ENCODE data around the gene IQCH. TPM values are rescaled to one million over a fixed set of nuclear protein-coding genes. Genes with fewer than 3 reads are reported as not detected.

IQCH gene
- total RNA-seq, 1 experiment from 2014 or later: 1.1 TPM

- no peak overlapping the region for H4K8ac ChIP-seq (replicated peaks; ENCODE audit: insufficient read length, low read depth, low read length)
- peaks cover 2% of the 10 kb centered on the region; the same call in 1 of the 2 replicates for H3K27me3 Mint-ChIP-seq (ENCODE audit: low read depth)
- WGBS (ENCODE audit: extremely low coverage, insufficient read length, low lambda C conversion rate): no CpG with 5 or more reads among the region's 1 CpG
- no peak for TF ChIP-seq CTCF (conservative IDR thresholded peaks at IDR 0.05)
- H3K4ac ChIP-seq (ENCODE audit: low read depth, low read length): no peak overlapping the region
- H2BK12ac ChIP-seq (ENCODE audit: insufficient read length, low read depth, low read length): no peak overlapping the region
- no peak overlapping the region for H3K14ac ChIP-seq (ENCODE audit: insufficient read depth, low read length)
- H2BK15ac ChIP-seq (ENCODE audit: low read depth, low read length): no peak overlapping the region
- no peaks in the 10 kb centered on the region for H3K36me3 Mint-ChIP-seq (ENCODE audit: insufficient read depth in 1 of 3, low read depth in 3 of 3)
- H4K20me1 ChIP-seq (ENCODE audit: control insufficient read depth, insufficient read depth, insufficient read length): no peaks in the 10 kb centered on the region
- no peak overlapping the region for H4K5ac ChIP-seq (ENCODE audit: insufficient read length, low read depth, low read length)
- H3K9ac ChIP-seq (ENCODE audit: extremely low read depth, insufficient read length, low read length): no peak overlapping the region
- H3K79me2 ChIP-seq (ENCODE audit: insufficient read depth, low read length): no peaks in the 10 kb centered on the region
- H2AK5ac ChIP-seq (ENCODE audit: insufficient read length, low read length): no peak overlapping the region
- no peak overlapping the region for H3K18ac ChIP-seq (ENCODE audit: insufficient read length, low read depth, low read length)
- no peak overlapping the region for H2BK5ac ChIP-seq (ENCODE audit: insufficient read length, low read length)
- H2AFZ ChIP-seq (ENCODE audit: low read length): no peak overlapping the region
- H3K4me1 Mint-ChIP-seq: peaks cover 0 to 7% of the 10 kb centered on the region in 2 experiments; a peak in 2 of 4 replicates
- no peak overlapping the region for H3K23ac ChIP-seq (ENCODE audit: insufficient read length, low read depth, low read length)
- no peak overlapping the region for H3T11ph ChIP-seq (ENCODE audit: low read length)
- H3K9me3 Mint-ChIP-seq: no peaks in the 10 kb centered on the region
- no peak overlapping the region for H3K56ac ChIP-seq (ENCODE audit: insufficient read length, low read depth, low read length)
- no peak overlapping the region for H2BK120ac ChIP-seq (ENCODE audit: low read depth, low read length, poor library complexity, severe bottlenecking)
- H4K91ac ChIP-seq (ENCODE audit: insufficient read length, low read depth, low read length): no peak overlapping the region
- no peaks in the 10 kb centered on the region for H3K4me1 ChIP-seq (ENCODE audit: insufficient read depth, low read length)
- DNase-seq: no peak
- no peak overlapping the region for H3K27ac ChIP-seq (ENCODE audit: insufficient read length, low read depth, low read length)
- H3K79me1 ChIP-seq (ENCODE audit: insufficient read depth, low read depth, low read length, poor library complexity, severe bottlenecking): no peaks in the 10 kb centered on the region
- H2BK20ac ChIP-seq (ENCODE audit: low read depth, low read length, poor library complexity, severe bottlenecking): no peak overlapping the region
- H3K4me2 ChIP-seq (ENCODE audit: insufficient read depth, insufficient read length, low read length): no peak overlapping the region
- no peaks in the 10 kb centered on the region for H3K23me2 ChIP-seq (ENCODE audit: insufficient read length, low read depth, low read length, poor library complexity, severe bottlenecking)
- H3K4me3 Mint-ChIP-seq: no peak overlapping the region
- H3K27ac Mint-ChIP-seq: no peak overlapping the region
- H3K27me3 ChIP-seq (ENCODE audit: insufficient read depth, low read length): no peaks in the 10 kb centered on the region
- H3K9me3 ChIP-seq (ENCODE audit: control insufficient read depth, low read depth, low read length): no peaks in the 10 kb centered on the region
Observed at GRCh38 chr15:67311731-67312130, 57.1 kb downstream of the IQCH start.

Measured in H9 (cell line).